Endothelial cell (in vitro differentiated cells): ENCODE data around the gene HTR3C. TPM values are rescaled to one million over a fixed set of nuclear protein-coding genes. Genes with fewer than 3 reads are reported as not detected.
"Not testable (repeated sequence)": the region's sequence is repeated elsewhere in the genome, so short reads cannot be mapped to it uniquely, and the experiment has no call there.

Experiments used
- DNase-seq: peaks from one replicate; pipeline ENCODE4 v3.0.0; 2021; ENCODE audit warnings: low spot score
- H3K27ac Mint-ChIP-seq: one replicate; pipeline ENCODE4 v1.8.0; 2021; ENCODE audit warnings: mixed read lengths, inconsistent platforms; ENCODE audit not compliant: unreplicated experiment
- H3K27me3 Mint-ChIP-seq: one replicate; pipeline ENCODE4 v1.8.0; 2021; ENCODE audit warnings: mild to moderate bottlenecking, moderate library complexity, mixed read lengths, inconsistent platforms; ENCODE audit not compliant: unreplicated experiment
- H3K36me3 Mint-ChIP-seq: one replicate; pipeline ENCODE4 v1.8.0; 2021; ENCODE audit warnings: mild to moderate bottlenecking, low read depth, mixed read lengths, inconsistent platforms; ENCODE audit not compliant: unreplicated experiment
- H3K4me1 Mint-ChIP-seq: one replicate; pipeline ENCODE4 v1.8.0; 2021; ENCODE audit warnings: mild to moderate bottlenecking, mixed read lengths, inconsistent platforms; ENCODE audit not compliant: unreplicated experiment
- H3K4me3 Mint-ChIP-seq: one replicate; pipeline ENCODE4 v1.8.0; 2021; ENCODE audit warnings: mild to moderate bottlenecking, mixed read lengths, inconsistent platforms; ENCODE audit not compliant: unreplicated experiment
- H3K9me3 Mint-ChIP-seq: one replicate; pipeline ENCODE4 v1.8.0; 2021; ENCODE audit warnings: mixed read lengths, inconsistent platforms; ENCODE audit not compliant: unreplicated experiment
- CTCF ChIP-seq: fragments of 200-600 bp; sonication (generic); IDR thresholded peaks from one replicate; pipeline ENCODE4 v1.5.0; 2021; ENCODE audit warnings: antibody characterized with exemption; ENCODE audit not compliant: unreplicated experiment
- total RNA-seq: library from RNA; stranded (reverse); fragmentation: NEBNext Ultra II Directional; extraction: Animal tissue kit (Norgen Biotek cat#: 25700); gene quantifications from one replicate; pipeline ENCODE4 v1.2.1, GENCODE V29; 2021; ENCODE audit not compliant: unreplicated experiment

The HTR3C gene
- total RNA-seq, 1 donor from 2014 or later, result not detected

DNA sequence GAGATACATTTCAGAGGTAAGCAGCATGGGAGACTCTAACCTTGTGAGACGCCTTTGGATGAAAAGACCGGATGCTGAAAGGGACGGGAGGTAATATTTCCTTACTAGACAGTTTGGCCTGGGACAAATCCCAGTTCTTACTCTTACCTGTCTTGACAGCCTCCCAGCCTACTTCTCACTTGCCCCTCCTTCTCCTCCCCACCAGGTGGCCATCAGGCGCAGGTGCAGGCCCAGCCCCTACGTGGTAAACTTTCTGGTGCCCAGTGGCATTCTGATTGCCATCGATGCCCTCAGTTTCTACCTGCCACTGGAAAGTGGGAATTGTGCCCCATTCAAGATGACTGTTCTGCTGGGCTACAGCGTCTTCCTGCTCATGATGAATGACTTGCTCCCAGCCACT lies 15.0 kb upstream of the HTR3C start:
- Mint-ChIP-seq H3K27ac (no peak overlapping the region), H3K9me3 (no peaks in the 10 kb centered on the region), H3K4me3 (no peak overlapping the region), H3K4me1 (no peaks in the 10 kb centered on the region), H3K27me3 (peaks cover 1% of the 10 kb centered on the region), H3K36me3 (no peaks in the 10 kb centered on the region)
- DNase-seq, result no peak
- TF ChIP-seq CTCF, result no peak

- not testable (repeated sequence) for DNase-seq, H3K9me3 Mint-ChIP-seq, H3K36me3 Mint-ChIP-seq, H3K27me3 Mint-ChIP-seq, H3K4me1 Mint-ChIP-seq, H3K27ac Mint-ChIP-seq, H3K4me3 Mint-ChIP-seq
These were observed 14.5 kb upstream of the HTR3C start for GRCh38 chr3:184038307-184038706.

DNA sequence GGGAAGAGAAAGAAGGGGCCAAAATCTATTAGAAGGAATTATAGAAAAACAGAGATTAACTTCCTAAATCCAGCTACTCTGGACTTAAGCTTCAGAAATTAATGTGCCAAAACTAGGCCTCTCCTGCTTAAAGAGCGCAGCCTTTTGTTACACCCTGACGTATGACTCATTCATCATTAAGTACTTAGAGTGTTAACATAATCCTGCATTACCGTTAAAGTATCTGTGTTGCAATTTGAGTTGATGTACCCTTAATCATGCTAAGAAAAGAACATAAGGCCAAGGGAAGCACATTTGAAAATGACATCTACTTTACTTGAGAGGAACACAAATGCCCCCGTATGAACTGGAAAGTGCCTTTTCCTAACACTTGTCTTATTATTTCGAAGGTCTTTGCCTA lies 13.4 kb upstream of the HTR3C start:
- H3K27me3 Mint-ChIP-seq, result peaks cover 1% of the 10 kb centered on the region
- H3K4me3 Mint-ChIP-seq, result no peak overlapping the region
- no peaks in the 10 kb centered on the region for H3K36me3 Mint-ChIP-seq
- TF ChIP-seq CTCF, result no peak
- no peaks in the 10 kb centered on the region for H3K4me1 Mint-ChIP-seq
- no peak overlapping the region for H3K27ac Mint-ChIP-seq
- no peak for DNase-seq
- no peaks in the 10 kb centered on the region for H3K9me3 Mint-ChIP-seq

DNA sequence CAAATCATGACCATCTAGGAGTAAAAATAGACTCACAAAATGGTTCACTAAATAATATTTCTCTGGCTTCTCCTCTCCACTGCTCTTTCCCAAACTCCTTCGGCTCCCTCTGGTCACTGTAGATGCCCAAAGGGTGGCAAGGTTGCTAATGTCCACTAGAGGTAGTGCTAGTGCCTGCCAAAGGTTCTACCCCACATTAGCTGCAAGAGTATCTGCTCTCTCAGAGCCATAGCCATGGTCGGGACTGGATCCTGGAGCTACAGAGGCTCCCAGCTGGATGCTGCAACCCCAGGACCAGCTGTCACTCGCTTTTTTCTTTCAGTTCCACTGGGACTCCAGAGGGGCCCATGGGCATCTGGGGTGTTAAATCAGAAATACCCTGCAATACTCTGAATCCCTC lies 12.8 kb upstream of the HTR3C start:
- Mint-ChIP-seq H3K9me3 (no peaks in the 10 kb centered on the region), H3K27me3 (peaks cover 1% of the 10 kb centered on the region), H3K4me1 (peaks cover 2% of the 10 kb centered on the region), H3K27ac (no peak overlapping the region), H3K36me3 (no peaks in the 10 kb centered on the region), H3K4me3 (no peak overlapping the region)
- no peak for TF ChIP-seq CTCF
- DNase-seq, result peak; percentile 28

DNA sequence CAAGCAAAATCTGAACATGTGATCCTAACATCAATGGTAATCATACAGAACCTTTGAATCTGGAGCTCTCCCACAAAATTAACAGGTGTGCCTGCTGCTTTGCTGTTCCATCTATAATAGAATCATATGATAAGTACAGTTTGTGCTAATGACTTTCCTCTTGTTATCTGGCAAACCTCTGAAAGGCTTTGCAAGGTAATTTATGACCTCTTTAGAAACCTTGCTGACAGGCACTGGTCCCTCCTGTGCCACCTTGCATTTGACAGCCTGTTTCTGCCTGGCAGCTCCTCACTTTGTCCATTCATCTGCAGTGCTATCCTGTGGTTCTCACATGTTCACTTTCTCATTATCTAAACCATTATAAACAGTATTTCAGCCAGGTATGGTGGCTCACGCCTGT lies 10.2 kb upstream of the HTR3C start:
- H3K27me3 Mint-ChIP-seq, result no peaks in the 10 kb centered on the region
- TF ChIP-seq CTCF, result no peak

GRCh38 chr3:184045995-184046394 lies 6.9 kb upstream of the HTR3C start:
- DNase-seq, result no peak
- Mint-ChIP-seq H3K4me3 (no peak overlapping the region), H3K36me3 (no peaks in the 10 kb centered on the region), H3K4me1 (peaks cover 10% of the 10 kb centered on the region), H3K9me3 (no peaks in the 10 kb centered on the region), H3K27me3 (no peaks in the 10 kb centered on the region), H3K27ac (no peak overlapping the region)
- no peak for TF ChIP-seq CTCF

More for the DNA sequence above, 10.2 kb upstream of the HTR3C start:
- no peaks in the 10 kb centered on the region for H3K36me3 Mint-ChIP-seq
- H3K4me1 Mint-ChIP-seq, result peaks cover 2% of the 10 kb centered on the region
- no peak overlapping the region for H3K27ac Mint-ChIP-seq
- no peak for DNase-seq
- no peaks in the 10 kb centered on the region for H3K9me3 Mint-ChIP-seq
- H3K4me3 Mint-ChIP-seq, result no peak overlapping the region
